Gastrocnemius medialis (tissue), 4 donors: ENCODE data around the gene ARFGEF3.

Source experiments
- POLR2A ChIP-seq, 2 donors: fragments of 450-650 bp; IDR thresholded peaks; one replicate each; pipeline ENCODE4 v1.6.1; 2017; ENCODE audit warnings: antibody characterized with exemption in 2 of 2, mild to moderate bottlenecking in 2 of 2, moderate library complexity in 2 of 2
- TF ChIP-seq, protein P1 (sequence below), 5 experiments: fragments of 450-650 bp in 3 of 5; fragments of 200-600 bp in 2 of 5; sonication (generic) in 2 of 5; IDR thresholded peaks in 4 of 5; conservative IDR thresholded peaks in 1 of 5; 1 replicate in 4 of 5; 2 replicates in 1 of 5; pipeline ENCODE4 v1.5.1; 2016 to 2019; ENCODE audit warnings: antibody characterized with exemption in 5 of 5, mild to moderate bottlenecking in 3 of 5, moderate library complexity in 3 of 5

DNA sequence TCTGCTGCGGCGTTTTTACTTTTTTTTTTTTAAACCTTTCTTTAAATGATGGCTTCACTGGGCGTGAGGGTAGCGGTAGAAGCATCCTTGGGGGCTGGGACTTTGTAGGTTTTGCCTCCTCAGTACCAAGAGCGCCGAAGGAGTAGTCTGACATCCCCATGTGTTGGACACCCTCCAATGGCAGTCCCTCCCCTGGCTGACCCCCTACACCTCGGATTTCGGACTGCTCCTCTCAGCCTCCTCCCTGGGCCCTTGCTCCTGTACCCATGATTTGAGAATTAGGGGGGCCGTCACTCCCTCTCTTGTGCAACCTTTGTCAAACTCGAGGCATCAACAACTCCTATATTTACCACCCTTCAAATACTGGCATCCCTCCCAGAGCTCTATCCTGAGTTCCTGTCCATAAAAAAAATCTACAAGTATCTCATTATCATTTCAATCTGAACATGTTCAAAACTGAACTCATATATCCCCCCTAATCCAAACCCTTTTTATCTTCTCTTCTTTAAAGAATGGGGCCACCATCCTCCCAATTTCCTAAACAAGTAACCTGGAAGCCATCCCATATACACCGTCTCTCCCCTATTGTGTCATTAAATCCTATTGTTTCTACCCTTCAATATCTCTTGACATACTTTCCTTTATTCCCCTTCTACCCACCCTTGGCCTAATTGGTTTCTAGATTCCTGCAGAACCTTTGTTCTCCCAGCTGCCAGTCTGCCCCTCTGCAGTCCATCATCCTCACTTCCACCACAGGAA lies 1.2 kb upstream of the ARFGEF3 start:
- TF ChIP-seq POLR2A (IDR thresholded peaks at IDR 0.05) = no peak
- TF ChIP-seq, protein P1, sequence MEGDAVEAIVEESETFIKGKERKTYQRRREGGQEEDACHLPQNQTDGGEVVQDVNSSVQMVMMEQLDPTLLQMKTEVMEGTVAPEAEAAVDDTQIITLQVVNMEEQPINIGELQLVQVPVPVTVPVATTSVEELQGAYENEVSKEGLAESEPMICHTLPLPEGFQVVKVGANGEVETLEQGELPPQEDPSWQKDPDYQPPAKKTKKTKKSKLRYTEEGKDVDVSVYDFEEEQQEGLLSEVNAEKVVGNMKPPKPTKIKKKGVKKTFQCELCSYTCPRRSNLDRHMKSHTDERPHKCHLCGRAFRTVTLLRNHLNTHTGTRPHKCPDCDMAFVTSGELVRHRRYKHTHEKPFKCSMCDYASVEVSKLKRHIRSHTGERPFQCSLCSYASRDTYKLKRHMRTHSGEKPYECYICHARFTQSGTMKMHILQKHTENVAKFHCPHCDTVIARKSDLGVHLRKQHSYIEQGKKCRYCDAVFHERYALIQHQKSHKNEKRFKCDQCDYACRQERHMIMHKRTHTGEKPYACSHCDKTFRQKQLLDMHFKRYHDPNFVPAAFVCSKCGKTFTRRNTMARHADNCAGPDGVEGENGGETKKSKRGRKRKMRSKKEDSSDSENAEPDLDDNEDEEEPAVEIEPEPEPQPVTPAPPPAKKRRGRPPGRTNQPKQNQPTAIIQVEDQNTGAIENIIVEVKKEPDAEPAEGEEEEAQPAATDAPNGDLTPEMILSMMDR (IDR thresholded peaks at IDR 0.05 in 4 of 5, conservative IDR thresholded peaks at IDR 0.05 in 1 of 5) = no peak
